Measurements from ENCODE around the gene REV1.

REV1 gene

DNA sequence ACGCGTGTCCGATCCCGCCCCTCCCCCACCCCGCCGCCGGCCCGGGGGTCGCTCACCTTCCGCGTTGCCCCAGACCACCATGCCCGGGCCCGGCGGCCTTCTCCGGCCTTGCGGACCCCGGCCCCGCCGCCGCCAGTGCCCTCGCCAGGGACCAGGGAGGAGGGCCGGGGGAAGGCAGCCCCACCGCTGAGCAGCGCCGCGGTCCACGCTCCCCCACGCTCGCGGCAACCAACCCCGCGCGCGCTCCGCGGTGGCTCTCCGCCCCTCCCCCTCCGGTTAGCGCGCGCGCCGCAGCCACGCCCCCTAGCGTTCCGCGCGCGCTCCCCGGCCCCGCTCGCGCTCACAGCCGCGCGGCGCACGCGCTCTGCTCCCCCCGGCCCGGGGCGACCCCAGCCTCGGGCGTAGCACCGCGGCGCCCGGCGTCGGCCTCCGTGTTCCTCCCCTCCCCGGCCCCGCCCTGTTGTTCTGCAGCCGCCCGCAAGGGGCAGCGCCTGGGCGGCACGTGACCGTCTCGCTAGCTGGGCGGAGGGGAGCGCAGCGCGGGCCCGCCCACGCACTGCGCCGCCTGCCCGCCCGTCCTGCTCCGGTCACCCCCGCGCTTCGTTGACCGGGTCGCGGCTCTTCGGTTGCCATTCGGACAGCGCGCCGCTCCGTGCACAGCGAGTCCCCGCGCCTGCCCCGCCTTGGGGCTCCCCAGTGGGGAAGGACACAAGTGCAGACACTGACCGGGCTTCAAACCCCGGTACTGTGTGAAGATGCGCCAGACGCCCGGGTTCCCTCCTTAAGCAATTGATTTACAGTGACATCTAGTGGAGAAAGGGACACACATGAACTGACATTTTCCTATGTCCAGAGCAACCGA, at the start of gene REV1:
TSS of gene REV1 (minus strand) at position 257 of the 862 bp plus-strand sequence. CDS start 25,042 bp downstream, outside the sequence.
- TF ChIP-seq POLR2A (IDR thresholded peaks at IDR 0.05; ENCODE audit: extremely low read depth, insufficient read length) (peak; percentile 50), MYC (IDR thresholded peaks at IDR 0.05; ENCODE audit: low read depth, low read length) (peak; percentile 35)
- TF ChIP-seq, protein P1, sequence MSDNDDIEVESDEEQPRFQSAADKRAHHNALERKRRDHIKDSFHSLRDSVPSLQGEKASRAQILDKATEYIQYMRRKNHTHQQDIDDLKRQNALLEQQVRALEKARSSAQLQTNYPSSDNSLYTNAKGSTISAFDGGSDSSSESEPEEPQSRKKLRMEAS (IDR thresholded peaks at IDR 0.05; ENCODE audit: low read depth, low read length): peak; percentile 86
- TF ChIP-seq, protein P2, sequence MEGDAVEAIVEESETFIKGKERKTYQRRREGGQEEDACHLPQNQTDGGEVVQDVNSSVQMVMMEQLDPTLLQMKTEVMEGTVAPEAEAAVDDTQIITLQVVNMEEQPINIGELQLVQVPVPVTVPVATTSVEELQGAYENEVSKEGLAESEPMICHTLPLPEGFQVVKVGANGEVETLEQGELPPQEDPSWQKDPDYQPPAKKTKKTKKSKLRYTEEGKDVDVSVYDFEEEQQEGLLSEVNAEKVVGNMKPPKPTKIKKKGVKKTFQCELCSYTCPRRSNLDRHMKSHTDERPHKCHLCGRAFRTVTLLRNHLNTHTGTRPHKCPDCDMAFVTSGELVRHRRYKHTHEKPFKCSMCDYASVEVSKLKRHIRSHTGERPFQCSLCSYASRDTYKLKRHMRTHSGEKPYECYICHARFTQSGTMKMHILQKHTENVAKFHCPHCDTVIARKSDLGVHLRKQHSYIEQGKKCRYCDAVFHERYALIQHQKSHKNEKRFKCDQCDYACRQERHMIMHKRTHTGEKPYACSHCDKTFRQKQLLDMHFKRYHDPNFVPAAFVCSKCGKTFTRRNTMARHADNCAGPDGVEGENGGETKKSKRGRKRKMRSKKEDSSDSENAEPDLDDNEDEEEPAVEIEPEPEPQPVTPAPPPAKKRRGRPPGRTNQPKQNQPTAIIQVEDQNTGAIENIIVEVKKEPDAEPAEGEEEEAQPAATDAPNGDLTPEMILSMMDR (IDR thresholded peaks at IDR 0.05; ENCODE audit: low read depth, low read length): peak; percentile 73
- peak within 1 kb of the TSS; percentile 87 for H3K4me3 ChIP-seq (ENCODE audit: low read depth, low read length)
- peak; percentile 97 for DNase-seq (ENCODE audit: low read depth)

- TF ChIP-seq MYC (IDR thresholded peaks at IDR 0.05; ENCODE audit: low read depth, low read length): no peak
- TF ChIP-seq, protein P2 (IDR thresholded peaks at IDR 0.05; ENCODE audit: low read depth, low read length): no peak
- no peak for TF ChIP-seq POLR2A (IDR thresholded peaks at IDR 0.05; ENCODE audit: extremely low read depth, insufficient read length)
- TF ChIP-seq, protein P1 (IDR thresholded peaks at IDR 0.05; ENCODE audit: low read depth, low read length): no peak
- no peak overlapping the region for H3K4me3 ChIP-seq (ENCODE audit: low read depth, low read length)
- DNase-seq (ENCODE audit: low read depth): no peak
Observed at GRCh38 chr2:99537910-99538485, 48.2 kb upstream of the REV1 start.

- no peak for DNase-seq (ENCODE audit: low read depth)
- no peak overlapping the region for H3K4me3 ChIP-seq (ENCODE audit: low read depth, low read length)
- TF ChIP-seq, protein P2 (IDR thresholded peaks at IDR 0.05; ENCODE audit: low read depth, low read length): no peak
- TF ChIP-seq MYC (IDR thresholded peaks at IDR 0.05; ENCODE audit: low read depth, low read length) (no peak), POLR2A (IDR thresholded peaks at IDR 0.05; ENCODE audit: extremely low read depth, insufficient read length) (no peak)
- TF ChIP-seq, protein P1 (IDR thresholded peaks at IDR 0.05; ENCODE audit: low read depth, low read length): no peak
Observed at GRCh38 chr2:99524056-99524455, 34.2 kb upstream of the REV1 start.

DNA sequence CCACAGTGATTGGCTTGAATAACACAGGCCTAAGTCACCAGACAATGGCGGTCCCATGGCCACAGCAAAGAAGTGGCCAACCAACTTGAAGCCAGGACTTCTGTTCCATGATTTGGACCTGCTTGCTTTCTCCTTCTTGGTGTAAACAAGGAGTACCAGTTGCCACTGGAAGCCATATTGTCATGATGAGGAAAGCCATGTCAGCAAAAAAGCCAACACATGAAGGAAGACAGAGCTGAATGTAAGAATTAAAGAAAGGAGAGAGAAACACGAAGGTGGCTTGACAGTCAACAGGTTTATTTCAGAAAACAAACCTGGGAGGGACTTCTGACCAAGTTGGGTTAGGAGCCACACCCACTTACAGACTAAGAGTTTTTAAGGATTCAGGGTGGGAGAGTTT, 32.3 kb upstream of the REV1 start:
- no peak for DNase-seq (ENCODE audit: low read depth)
- TF ChIP-seq POLR2A (IDR thresholded peaks at IDR 0.05; ENCODE audit: extremely low read depth, insufficient read length) (no peak), MYC (IDR thresholded peaks at IDR 0.05; ENCODE audit: low read depth, low read length) (no peak)
- TF ChIP-seq, protein P1 (IDR thresholded peaks at IDR 0.05; ENCODE audit: low read depth, low read length): no peak
- TF ChIP-seq, protein P2 (IDR thresholded peaks at IDR 0.05; ENCODE audit: low read depth, low read length): no peak
- no peak overlapping the region for H3K4me3 ChIP-seq (ENCODE audit: low read depth, low read length)

DNA sequence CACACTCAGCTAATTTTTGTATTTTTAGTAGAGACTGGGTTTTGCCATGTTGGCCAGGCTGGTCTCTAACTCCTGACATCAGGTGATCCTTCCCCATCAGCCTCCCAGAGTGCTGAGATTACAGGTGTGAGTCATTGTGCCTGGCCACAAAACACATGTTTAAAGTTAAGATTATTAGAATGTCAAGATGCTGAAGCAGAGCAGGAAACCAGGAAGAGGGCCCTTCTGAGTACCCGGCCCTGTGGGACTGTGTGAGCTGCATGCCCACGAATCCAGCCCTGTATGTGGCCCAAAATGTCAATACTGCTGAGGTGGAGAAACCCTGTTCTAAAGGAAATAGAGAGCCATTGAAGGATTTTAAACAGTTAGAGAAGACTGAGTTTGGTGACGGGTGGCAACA, 31.0 kb upstream of the REV1 start:
- TF ChIP-seq POLR2A (IDR thresholded peaks at IDR 0.05; ENCODE audit: extremely low read depth, insufficient read length) (no peak), MYC (IDR thresholded peaks at IDR 0.05; ENCODE audit: low read depth, low read length) (no peak)
- TF ChIP-seq, protein P1 (IDR thresholded peaks at IDR 0.05; ENCODE audit: low read depth, low read length): no peak
- TF ChIP-seq, protein P2 (IDR thresholded peaks at IDR 0.05; ENCODE audit: low read depth, low read length): no peak
- no peak overlapping the region for H3K4me3 ChIP-seq (ENCODE audit: low read depth, low read length)
- no peak for DNase-seq (ENCODE audit: low read depth)
